Ovary (tissue), 3 donors: ENCODE measurements around the gene TSPAN10.

Experiments
- CTCF ChIP-seq, 3 donors: fragments of 450-650 bp in 2 of 3; fragments of 200-600 bp in 1 of 3; IDR thresholded peaks; one replicate each; pipeline versions ENCODE4 v1.5.1 to v1.8.0; 2016 to 2022; ENCODE audit warnings: antibody characterized with exemption in 3 of 3, mild to moderate bottlenecking in 1 of 3
- EP300 ChIP-seq: sonication (generic); formaldehyde crosslinking; IDR thresholded peaks from one replicate; pipeline ENCODE4 v1.6.1; 2017; ENCODE audit warnings: antibody characterized with exemption
- POLR2A ChIP-seq: fragments of 450-650 bp; IDR thresholded peaks from one replicate; pipeline ENCODE4 v1.6.1; 2017; ENCODE audit warnings: antibody characterized with exemption, mild to moderate bottlenecking, moderate library complexity
- donor health status: DM: no; HTN: no; CAD: no.

GRCh38 chr17:81608082-81608481 lies 28.9 kb upstream of the TSPAN10 start:
- no peak for TF ChIP-seq CTCF (IDR thresholded peaks at IDR 0.05)
- TF ChIP-seq POLR2A: no peak
- TF ChIP-seq EP300: no peak
